Measurements from ENCODE around the gene LPXN. TPM values are rescaled to one million over a fixed set of nuclear protein-coding genes. Genes with fewer than 3 reads are reported as not detected.

Gene LPXN
- total RNA-seq, 1 experiment from 2014 or later: 7.8 TPM

GRCh38 chr11:58524232-58525036, 51.2 kb downstream of the LPXN start:
- ChIA-PET POLR2A (no interaction called here), CTCF (interaction anchor here (0.6 to 5.0 kb wide), 35 partner anchors 9 to 1860 kb away, joined by 3 to 42 read pairs (median 4); partner anchors contain the start of gene CTNND1)
- peaks cover 5% of the 10 kb centered on the region for H3K27me3 Mint-ChIP-seq (ENCODE audit: insufficient read depth, unreplicated experiment)
- TF ChIP-seq CTCF (IDR thresholded peaks at IDR 0.05; ENCODE audit: unreplicated experiment): peak; percentile 83
- DNase-seq (ENCODE audit: unreplicated experiment): peak; percentile 78
- H3K4me1 Mint-ChIP-seq (ENCODE audit: insufficient read depth, unreplicated experiment): peaks cover 5% of the 10 kb centered on the region
- BruUV-seq (replicated peaks): no TSS peak
- H3K36me3 Mint-ChIP-seq (ENCODE audit: insufficient read depth, unreplicated experiment): peaks cover 17% of the 10 kb centered on the region
- no peaks in the 10 kb centered on the region for H3K9me3 Mint-ChIP-seq (ENCODE audit: unreplicated experiment)
- intact Hi-C loops (cut with micrococcal nuclease): loop anchor here (2.0 to 5.0 kb wide), 2 partner anchors 264 to 877 kb away; partner anchors contain the start of gene YPEL4
- no peak overlapping the region for H3K27ac Mint-ChIP-seq (ENCODE audit: low read depth, unreplicated experiment)
- H3K4me3 Mint-ChIP-seq (ENCODE audit: unreplicated experiment): no peak overlapping the region

- peak; percentile 75 for TF ChIP-seq CTCF (IDR thresholded peaks at IDR 0.05; ENCODE audit: unreplicated experiment)
- intact Hi-C loops (cut with micrococcal nuclease): loop anchor here (1.0 to 10.0 kb wide), 7 partner anchors 227 to 1167 kb away; partner anchors contain the start of genes BTBD18, SMTNL1 and TIMM10
- no TSS peak for BruUV-seq (replicated peaks)
- ChIA-PET POLR2A (interaction anchor here (0.6 to 1.6 kb wide), 2 partner anchors 628 to 771 kb away, joined by 3 to 4 read pairs; no protein-coding TSS in a partner anchor), CTCF (interaction anchor here (0.6 to 3.9 kb wide), 30 partner anchors 8 to 1207 kb away, joined by 3 to 42 read pairs (median 3); no protein-coding TSS in a partner anchor)
- no peak overlapping the region for H3K27ac Mint-ChIP-seq (ENCODE audit: low read depth, unreplicated experiment)
- no peaks in the 10 kb centered on the region for H3K36me3 Mint-ChIP-seq (ENCODE audit: insufficient read depth, unreplicated experiment)
- H3K4me3 Mint-ChIP-seq (ENCODE audit: unreplicated experiment): no peak overlapping the region
- H3K9me3 Mint-ChIP-seq (ENCODE audit: unreplicated experiment): no peaks in the 10 kb centered on the region
- H3K4me1 Mint-ChIP-seq (ENCODE audit: insufficient read depth, unreplicated experiment): peaks cover 5% of the 10 kb centered on the region
- H3K27me3 Mint-ChIP-seq (ENCODE audit: insufficient read depth, unreplicated experiment): peaks cover 10% of the 10 kb centered on the region
- peak; percentile 76 for DNase-seq (ENCODE audit: unreplicated experiment)
These were observed 61.8 kb downstream of the LPXN start for GRCh38 chr11:58513747-58514367.

GRCh38 chr11:58511636-58512035, 64.0 kb downstream of the LPXN start:
- TF ChIP-seq CTCF (IDR thresholded peaks at IDR 0.05; ENCODE audit: unreplicated experiment): no peak

GRCh38 chr11:58509748-58510147, 65.9 kb downstream of the LPXN start:
- no TSS peak for BruUV-seq (replicated peaks)
- Mint-ChIP-seq H3K27ac (ENCODE audit: low read depth, unreplicated experiment) (no peak overlapping the region), H3K27me3 (ENCODE audit: insufficient read depth, unreplicated experiment) (no peaks in the 10 kb centered on the region), H3K4me3 (ENCODE audit: unreplicated experiment) (no peak overlapping the region), H3K36me3 (ENCODE audit: insufficient read depth, unreplicated experiment) (no peaks in the 10 kb centered on the region), H3K9me3 (ENCODE audit: unreplicated experiment) (no peaks in the 10 kb centered on the region), H3K4me1 (ENCODE audit: insufficient read depth, unreplicated experiment) (peaks cover 5% of the 10 kb centered on the region)
- no peak for DNase-seq (ENCODE audit: unreplicated experiment)
- intact Hi-C loops (cut with micrococcal nuclease): loop anchor here (5.0 to 10.0 kb wide), 6 partner anchors 222 to 1162 kb away; partner anchors contain the start of genes BTBD18, SMTNL1 and TIMM10
- ChIA-PET CTCF (interaction anchor here (0.5 to 1.9 kb wide), 5 partner anchors 14 to 1159 kb away, joined by 3 to 9 read pairs (median 4); no protein-coding TSS in a partner anchor), POLR2A (no interaction called here)
- no peak for TF ChIP-seq CTCF (IDR thresholded peaks at IDR 0.05; ENCODE audit: unreplicated experiment)

More at GRCh38 chr11:58511636-58512035, 64.0 kb downstream of the LPXN start:
- Mint-ChIP-seq H3K9me3 (ENCODE audit: unreplicated experiment) (no peaks in the 10 kb centered on the region), H3K4me1 (ENCODE audit: insufficient read depth, unreplicated experiment) (peaks cover 5% of the 10 kb centered on the region), H3K27me3 (ENCODE audit: insufficient read depth, unreplicated experiment) (no peaks in the 10 kb centered on the region), H3K36me3 (ENCODE audit: insufficient read depth, unreplicated experiment) (no peaks in the 10 kb centered on the region), H3K4me3 (ENCODE audit: unreplicated experiment) (no peak overlapping the region), H3K27ac (ENCODE audit: low read depth, unreplicated experiment) (no peak overlapping the region)
- BruUV-seq (replicated peaks): no TSS peak
- intact Hi-C loops (cut with micrococcal nuclease): loop anchor here (5.0 to 10.0 kb wide), 6 partner anchors 224 to 1164 kb away; partner anchors contain the start of genes BTBD18, SMTNL1 and TIMM10
- DNase-seq (ENCODE audit: unreplicated experiment): no peak
- ChIA-PET POLR2A (interaction anchor here (1.0 kb wide), 1 partner anchor 750 kb away, joined by 3 read pairs; the partner anchor contains the start of gene CTNND1), CTCF (interaction anchor here (0.7 to 3.9 kb wide), 9 partner anchors 9 to 1165 kb away, joined by 3 to 42 read pairs (median 3); no protein-coding TSS in a partner anchor)

Data from MCF 10A (cell line).